Suppressor macrophage (primary cell): ENCODE data around the gene RNF19B.
"Not testable (repeated sequence)": the region's sequence is repeated elsewhere in the genome, so short reads cannot be mapped to it uniquely, and the experiment has no call there.

ENCODE experiments used
- DNase-seq, 4 experiments: peaks; one replicate each; pipeline ENCODE4 v3.0.0-alpha.2; 2020 to 2022

The RNF19B gene

GRCh38 chr1:32929366-32929765 is 35.2 kb downstream of the RNF19B start:
- DNase-seq: no peak

GRCh38 chr1:32928715-32929114 is 35.9 kb downstream of the RNF19B start:
- no peak for DNase-seq

GRCh38 chr1:32928285-32928684 is 36.3 kb downstream of the RNF19B start:
- DNase-seq: no peak

DNA sequence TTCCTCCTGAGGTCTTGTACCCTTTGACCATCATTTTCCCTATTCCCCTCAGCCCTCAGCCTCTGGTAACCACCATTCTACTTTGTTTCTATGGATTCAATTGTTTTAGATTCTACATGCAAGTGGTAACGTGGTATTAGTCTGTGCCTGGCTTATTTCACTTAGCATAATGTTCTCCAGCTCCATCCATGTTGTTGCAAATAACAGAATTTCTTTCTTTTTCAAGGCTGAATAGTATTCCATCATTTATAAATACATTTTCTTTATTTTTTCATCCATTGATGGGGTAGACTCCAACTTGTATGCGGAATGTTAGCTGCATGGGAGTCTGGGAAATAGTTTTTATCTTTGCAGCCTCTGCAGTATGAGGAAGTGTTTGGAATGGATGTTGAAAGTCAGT is 37.2 kb downstream of the RNF19B start:
- DNase-seq: no peak

- no peak for DNase-seq
Observed at GRCh38 chr1:32926562-32926961, 38.0 kb downstream of the RNF19B start.

DNA sequence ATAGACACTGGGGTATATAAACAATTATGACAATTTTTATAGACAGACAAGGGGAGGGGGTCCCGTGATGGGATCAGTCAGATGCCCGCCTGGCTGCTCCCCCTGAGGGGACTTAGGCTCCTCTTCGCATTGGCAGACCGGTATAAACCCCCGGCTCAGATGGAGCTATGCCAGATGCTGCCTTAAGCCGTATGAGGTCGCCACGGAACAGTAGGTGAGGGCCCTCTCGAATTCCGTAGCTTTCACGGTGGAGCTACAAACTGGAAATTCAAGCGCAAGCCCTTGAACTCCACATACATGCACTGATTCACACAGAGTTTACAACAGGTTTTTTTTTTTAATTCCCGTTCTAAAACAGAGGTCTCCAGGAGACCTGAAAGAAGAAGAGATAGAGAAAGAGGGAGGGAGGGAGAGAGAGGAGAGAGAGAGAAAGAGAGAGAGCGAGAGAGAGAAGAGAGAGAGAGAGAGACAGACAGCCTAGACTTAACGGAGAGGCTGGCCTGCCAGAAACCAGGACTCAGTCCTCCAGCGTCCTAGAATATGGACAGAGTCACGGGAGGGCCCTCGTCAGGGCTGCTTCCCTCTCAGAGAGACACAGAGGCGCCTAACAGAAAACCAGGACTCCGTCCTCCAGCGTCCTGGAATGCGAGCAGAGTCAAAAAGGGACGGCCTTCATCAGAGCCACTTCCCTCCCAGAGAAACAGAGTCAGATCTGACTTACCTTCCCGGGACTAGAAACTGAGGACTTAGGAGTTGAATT is 39.0 kb downstream of the RNF19B start:
- DNase-seq: peak in 3 of 4 experiments; percentile 16 to 43 (median 28)

DNA sequence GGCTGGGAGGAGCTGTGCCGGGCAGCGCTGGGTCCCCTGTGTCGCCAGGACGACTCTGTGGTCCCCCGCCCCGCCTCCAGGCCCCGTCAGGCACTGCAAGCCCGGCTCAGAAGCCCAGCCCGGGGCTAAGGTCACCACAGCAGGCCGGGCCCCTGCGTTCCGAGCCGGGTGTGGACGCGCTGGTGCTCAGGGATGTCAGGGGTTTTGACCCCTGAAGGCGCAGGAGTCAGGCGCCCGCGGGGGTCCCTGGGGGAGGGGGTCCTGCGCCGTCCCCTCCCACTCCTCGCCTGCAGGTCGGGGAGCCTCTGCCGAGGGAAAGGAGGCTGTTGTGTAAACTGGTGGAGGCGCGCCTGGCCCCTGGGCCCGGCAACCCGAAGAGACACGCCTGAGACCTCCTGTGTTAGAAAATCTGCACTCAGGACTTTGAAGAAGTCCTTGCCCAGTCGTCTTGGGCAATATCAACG is 39.7 kb downstream of the RNF19B start:
- peak in 1 of 4 experiments; percentile 26 for DNase-seq

- peak; percentile 37 to 65 (median 54) for DNase-seq
Observed at GRCh38 chr1:32920833-32921232, 43.8 kb downstream of the RNF19B start.

DNA sequence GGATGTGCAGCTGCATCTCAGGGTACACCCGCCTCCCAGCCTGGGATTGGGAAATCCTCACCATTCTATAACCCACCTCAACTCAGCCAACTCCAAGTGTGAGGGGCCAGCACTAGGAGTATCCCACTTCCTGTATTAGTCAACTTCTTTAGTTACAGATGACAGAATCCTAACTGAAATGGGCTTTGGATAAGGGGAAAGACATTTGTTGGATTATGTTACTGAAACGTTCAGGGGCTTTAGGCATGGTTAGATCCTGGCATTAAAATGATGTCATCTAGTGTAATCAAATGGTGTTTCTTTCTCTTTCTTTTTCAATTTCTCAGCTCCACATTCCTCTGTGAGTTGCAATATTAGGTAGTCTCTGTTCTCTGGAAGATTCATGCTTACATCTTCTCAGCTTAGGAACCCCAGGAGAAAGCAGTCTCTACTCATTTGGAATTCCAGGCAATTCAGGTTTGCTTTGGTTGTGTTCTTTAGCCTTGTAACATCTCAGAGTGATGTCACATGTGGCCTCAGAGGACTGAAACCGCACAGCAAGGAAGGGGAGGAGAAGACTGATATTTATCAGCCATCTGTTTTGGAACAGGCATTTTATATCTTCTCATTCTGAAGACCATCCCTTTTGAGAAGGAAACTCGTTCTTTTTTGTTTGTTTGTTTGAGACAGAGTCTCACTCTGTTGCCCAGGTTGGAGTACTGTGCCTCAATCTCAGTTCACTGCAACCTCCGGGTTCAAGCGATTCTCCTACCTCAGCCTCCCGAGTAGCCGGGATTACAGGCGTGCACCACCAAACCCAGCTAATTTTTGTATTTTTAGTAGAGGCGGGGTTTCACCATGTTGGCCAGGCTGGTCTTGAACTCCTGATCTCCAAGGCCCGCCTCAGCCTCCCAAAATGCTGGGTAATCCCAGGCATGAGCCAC is 44.5 kb downstream of the RNF19B start:
- no peak for DNase-seq

- no peak for DNase-seq
Observed at GRCh38 chr1:32918179-32918578, 46.4 kb downstream of the RNF19B start.

DNA sequence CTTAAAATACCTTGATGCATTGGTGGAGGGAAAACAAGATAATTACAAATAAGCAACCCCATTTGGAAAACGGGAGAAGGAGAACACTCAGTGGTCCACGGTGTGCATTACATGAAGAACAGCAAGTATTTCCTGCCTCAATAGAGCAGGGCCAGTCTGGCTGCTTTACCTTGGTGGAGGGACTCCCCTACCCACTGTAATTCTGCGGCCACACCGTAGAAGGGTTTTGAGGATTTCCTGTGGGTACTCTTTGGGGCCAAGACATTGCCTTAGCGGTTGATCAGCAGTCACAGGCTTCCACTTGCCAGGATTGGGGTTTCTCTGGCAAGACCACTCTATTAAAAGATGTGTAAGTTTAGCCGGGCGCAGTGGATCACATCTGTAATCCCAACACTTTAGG is 47.1 kb downstream of the RNF19B start:
- no peak for DNase-seq

GRCh38 chr1:32915766-32916706 is 48.6 kb downstream of the RNF19B start:
- peak in 1 of 4 experiments; percentile 18 for DNase-seq

- DNase-seq: no peak
Observed at GRCh38 chr1:32910319-32910718, 54.3 kb downstream of the RNF19B start.

- DNase-seq: peak in 2 of 4 experiments; percentile 24 to 26
Observed at GRCh38 chr1:32907435-32907834, 57.2 kb downstream of the RNF19B start.

GRCh38 chr1:32906654-32907053 is 58.0 kb downstream of the RNF19B start:
- DNase-seq: no peak

DNA sequence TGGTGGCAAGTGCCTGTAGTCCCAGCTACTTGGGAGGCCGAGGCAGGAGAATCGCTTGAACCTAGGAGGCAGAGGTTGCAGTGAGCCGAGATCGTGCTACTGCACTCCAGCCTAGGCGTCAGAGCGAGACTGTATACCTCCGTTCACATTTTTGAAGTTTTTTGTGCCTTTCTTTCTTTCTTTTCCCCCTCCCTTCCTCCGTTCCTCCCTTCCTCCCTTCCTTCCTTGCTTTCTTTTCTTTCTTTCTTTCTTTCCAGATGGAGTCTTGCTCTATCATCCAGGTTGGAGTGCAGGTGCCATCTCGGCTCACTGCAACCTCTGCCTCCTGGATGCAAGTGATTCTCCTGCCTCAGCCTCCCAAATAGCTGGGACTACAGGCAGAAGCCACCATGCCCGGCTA is 59.0 kb downstream of the RNF19B start:
- not testable (repeated sequence) for DNase-seq

GRCh38 chr1:32904797-32905196 is 59.8 kb downstream of the RNF19B start:
- no peak for DNase-seq

DNA sequence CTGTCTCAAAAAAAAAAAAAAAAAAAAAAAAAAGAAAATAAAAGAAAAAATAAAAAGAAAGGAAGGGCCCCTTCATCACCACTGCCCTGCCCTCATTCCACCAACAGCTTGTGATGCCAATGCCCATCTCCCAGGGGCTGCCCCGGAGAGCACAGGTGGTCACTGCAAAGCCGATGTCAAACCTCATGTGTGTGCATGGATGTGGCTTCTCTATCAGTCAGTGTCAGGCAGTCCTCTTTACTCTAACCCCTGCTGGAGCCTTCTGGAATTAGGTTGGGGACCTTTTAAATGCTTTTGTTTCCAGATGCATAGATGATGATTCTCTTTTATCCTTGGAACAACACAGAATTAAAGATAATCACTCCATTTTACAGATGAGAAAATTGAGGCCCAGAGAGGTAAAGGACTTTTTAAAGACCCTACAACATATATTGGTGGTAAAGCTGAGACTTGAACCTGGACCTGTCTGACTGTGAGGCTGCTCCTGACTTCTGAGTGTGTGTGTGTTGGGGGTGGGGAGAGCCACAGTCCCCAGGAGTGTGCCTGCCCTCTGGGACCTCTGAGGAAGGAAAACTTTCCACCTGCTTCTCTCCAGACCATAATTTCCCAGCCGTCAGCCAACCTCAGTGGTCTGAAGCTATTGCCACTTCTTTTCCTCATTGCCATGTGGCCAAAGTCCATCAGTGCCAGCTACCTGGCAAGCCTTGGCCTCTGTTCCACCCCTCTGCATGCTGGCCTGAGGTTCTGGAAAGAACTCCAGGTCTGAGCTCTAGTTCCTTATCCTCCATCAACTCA is 60.4 kb downstream of the RNF19B start:
- no peak for DNase-seq

GRCh38 chr1:32902535-32902920 is 62.1 kb downstream of the RNF19B start:
- DNase-seq: no peak

DNA sequence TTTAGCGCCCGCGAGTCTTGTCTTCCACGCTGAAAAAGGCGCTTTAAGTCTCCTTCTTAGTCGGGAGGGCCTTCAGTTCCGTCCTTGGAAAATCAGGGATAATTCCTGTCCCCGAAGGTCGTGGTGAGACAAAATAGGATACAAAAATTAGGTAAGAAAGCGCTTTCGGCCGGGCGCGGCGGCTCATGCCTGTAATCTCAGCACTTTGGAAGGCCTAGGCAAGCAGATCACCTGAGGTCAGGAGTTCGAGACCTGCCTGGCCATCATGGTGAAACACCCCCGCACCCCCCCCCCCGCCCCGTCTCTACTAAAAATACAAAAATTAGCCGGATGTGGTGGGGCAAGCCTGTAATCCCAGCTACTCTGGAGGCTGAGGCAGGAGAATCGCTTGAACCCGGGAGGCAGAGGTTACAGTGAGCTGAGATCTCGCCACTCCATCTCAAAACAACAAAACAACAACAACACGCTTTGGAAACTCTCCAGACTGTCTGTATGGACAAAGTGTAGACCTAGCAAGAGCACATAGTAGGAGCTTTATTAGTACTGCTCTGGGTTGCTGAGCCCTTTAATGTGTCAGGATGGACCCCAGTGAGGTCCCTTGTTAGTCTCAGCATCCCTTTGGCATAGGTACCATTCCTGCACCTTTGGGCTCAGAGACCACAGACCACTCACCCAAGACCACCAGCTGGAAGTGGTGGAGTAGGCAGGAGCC is 62.6 kb downstream of the RNF19B start:
- DNase-seq: no peak
